GM19452 (cell line): Measurements from ENCODE around the gene SAFB.

Experiments
- ATAC-seq: cut with Tn5 transposase; IDR thresholded peaks from one replicate; pipeline ENCODE4 v1.9.1; 2021; ENCODE audit not compliant: unreplicated experiment

Gene SAFB

GRCh38 chr19:5624741-5625278, 1.9 kb downstream of the SAFB start:
- ATAC-seq = no peak

- ATAC-seq = no peak
Observed at GRCh38 chr19:5625641-5626040, 2.8 kb downstream of the SAFB start.

- ATAC-seq = no peak
Observed at GRCh38 chr19:5627395-5627904, 4.6 kb downstream of the SAFB start.

GRCh38 chr19:5628461-5628860, 5.6 kb downstream of the SAFB start:
- ATAC-seq = no peak

- ATAC-seq = no peak
Observed at GRCh38 chr19:5628919-5629481, 6.1 kb downstream of the SAFB start.

- ATAC-seq = no peak
Observed at GRCh38 chr19:5631567-5632240, 8.8 kb downstream of the SAFB start.

- no peak for ATAC-seq
Observed at GRCh38 chr19:5632241-5632612, 9.3 kb downstream of the SAFB start.

- ATAC-seq = no peak
Observed at GRCh38 chr19:5632657-5633056, 9.8 kb downstream of the SAFB start.

GRCh38 chr19:5635427-5635826, 12.5 kb downstream of the SAFB start:
- ATAC-seq = no peak

- no peak for ATAC-seq
Observed at GRCh38 chr19:5637971-5638370, 15.1 kb downstream of the SAFB start.

- ATAC-seq = no peak
Observed at GRCh38 chr19:5641171-5641570, 18.3 kb downstream of the SAFB start.

GRCh38 chr19:5642204-5642603, 19.3 kb downstream of the SAFB start:
- no peak for ATAC-seq

- ATAC-seq = no peak
Observed at GRCh38 chr19:5643060-5643459, 20.2 kb downstream of the SAFB start.

- ATAC-seq = no peak
Observed at GRCh38 chr19:5644037-5644436, 21.2 kb downstream of the SAFB start.

- ATAC-seq = no peak
Observed at GRCh38 chr19:5645409-5645808, 22.5 kb downstream of the SAFB start.

- ATAC-seq = no peak
Observed at GRCh38 chr19:5646703-5647102, 23.8 kb downstream of the SAFB start.

GRCh38 chr19:5648464-5648863, 25.6 kb downstream of the SAFB start:
- no peak for ATAC-seq

- no peak for ATAC-seq
Observed at GRCh38 chr19:5651361-5651760, 28.5 kb downstream of the SAFB start.

GRCh38 chr19:5652261-5652660, 29.4 kb downstream of the SAFB start:
- no peak for ATAC-seq

- ATAC-seq = no peak
Observed at GRCh38 chr19:5654931-5655330, 32.0 kb downstream of the SAFB start.

- ATAC-seq = no peak
Observed at GRCh38 chr19:5655412-5655811, 32.5 kb downstream of the SAFB start.

- ATAC-seq = no peak
Observed at GRCh38 chr19:5661483-5661882, 38.6 kb downstream of the SAFB start.

GRCh38 chr19:5663904-5664303, 41.0 kb downstream of the SAFB start:
- no peak for ATAC-seq
